ENCODE data around the gene COL15A1.

Gene COL15A1

DNA sequence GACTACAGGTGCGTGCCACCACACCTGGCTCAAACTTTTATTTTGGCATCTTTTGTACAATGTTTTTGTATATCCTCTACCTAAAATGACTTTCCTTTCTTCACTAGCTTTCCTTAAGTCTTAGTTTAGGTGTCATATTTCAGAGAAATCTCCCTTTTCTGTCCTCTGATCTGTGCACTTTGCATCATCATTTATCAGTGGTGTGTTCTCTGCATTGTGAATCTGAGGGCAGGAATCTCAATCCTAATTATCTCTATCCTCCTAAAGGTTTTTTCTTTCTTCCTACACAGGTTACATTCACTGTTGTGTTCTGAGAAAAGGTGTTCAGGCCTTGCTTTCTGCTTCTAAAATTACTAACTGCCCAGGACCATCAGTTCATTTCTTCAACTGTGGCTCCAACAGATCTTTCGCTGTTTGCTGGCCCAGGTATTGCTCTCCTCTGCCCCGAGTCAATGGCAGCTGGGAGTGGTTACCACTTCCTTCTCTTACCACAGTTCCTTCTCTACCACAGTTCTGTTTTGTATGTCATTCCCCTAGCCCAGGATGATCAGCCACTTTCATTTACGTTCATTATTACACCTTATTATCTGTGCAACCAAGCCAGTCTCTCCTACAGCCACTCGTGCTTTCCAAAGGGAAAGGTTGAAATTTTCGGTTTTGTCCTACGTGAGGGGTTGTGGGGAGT, 175.2 kb downstream of the COL15A1 start:
- DNase-seq: no peak

DNA sequence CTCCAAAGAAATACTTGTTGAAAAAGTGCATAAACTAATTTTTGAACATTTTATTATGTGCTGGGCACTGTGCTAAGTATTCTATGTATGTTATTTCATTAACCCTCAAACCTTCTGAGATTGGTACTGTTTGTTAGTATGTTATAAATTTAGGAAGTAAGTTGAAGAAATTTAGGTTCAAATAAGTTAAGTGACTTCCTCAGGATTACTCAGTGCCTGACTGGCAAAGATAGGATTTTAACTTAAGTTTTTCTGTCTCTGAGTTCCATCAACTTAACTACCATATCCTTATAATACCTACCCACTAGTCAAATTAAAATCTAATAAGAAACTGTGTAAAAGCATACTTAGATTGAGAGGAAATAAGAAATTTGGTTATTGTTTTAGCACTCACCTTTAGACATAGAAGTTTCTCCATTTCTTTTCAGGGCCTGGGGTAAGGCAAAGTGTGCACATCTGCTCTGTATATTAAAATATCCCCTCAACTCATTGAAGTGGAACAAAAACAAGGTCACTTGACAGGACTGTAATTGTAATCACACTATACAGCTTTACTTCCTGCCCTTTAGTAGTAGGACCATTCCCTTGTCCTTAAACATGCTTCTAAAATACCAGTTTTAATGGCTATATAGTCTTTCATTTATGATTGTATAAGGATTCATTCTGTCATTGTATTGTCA, 176.4 kb downstream of the COL15A1 start:
- DNase-seq: no peak
